DOHH2 (cell line): ENCODE measurements around the gene SKOR1.

ENCODE experiments used
- H3F3A ChIP-seq: fragments of 200-600 bp; sonication (generic), shearing (Covaris generic); 2 replicates; pipeline ENCODE4 v1.6.0; 2016; ENCODE audit warnings: antibody characterized with exemption, mild to moderate bottlenecking; ENCODE audit not compliant: control insufficient read depth, insufficient read depth
- H3K27ac ChIP-seq: fragments of 200-600 bp; sonication (generic); 2 replicates; pipeline ENCODE4 v1.5.1; 2014; ENCODE audit warnings: low read depth, mild to moderate bottlenecking, low read length, moderate library complexity
- H3K27me3 ChIP-seq: fragments of 200-600 bp; sonication (generic); 2 replicates; pipeline ENCODE4 v1.6.1; 2014; ENCODE audit warnings: mild to moderate bottlenecking, low read length, mixed read lengths; ENCODE audit not compliant: control insufficient read depth
- H3K36me3 ChIP-seq: fragments of 200-600 bp; sonication (generic); 2 replicates; pipeline ENCODE4 v1.6.1; 2014; ENCODE audit warnings: mild to moderate bottlenecking, low read length, moderate library complexity, mixed read lengths; ENCODE audit not compliant: control insufficient read depth
- H3K4me1 ChIP-seq: fragments of 200-600 bp; sonication (generic); 2 replicates; pipeline ENCODE4 v1.6.1; 2014; ENCODE audit warnings: mild to moderate bottlenecking, low read length, mixed read lengths; ENCODE audit not compliant: control insufficient read depth
- H3K4me2 ChIP-seq: fragments of 200-600 bp; sonication (generic); 2 replicates; pipeline ENCODE4 v1.6.0; 2014; ENCODE audit warnings: mild to moderate bottlenecking, low read length, moderate library complexity
- H3K4me3 ChIP-seq: fragments of 200-600 bp; sonication (generic); 2 replicates; pipeline ENCODE4 v1.5.1; 2014; ENCODE audit warnings: mild to moderate bottlenecking, low read length, mixed read lengths
- H3K79me2 ChIP-seq: fragments of 200-600 bp; sonication (generic); 2 replicates; pipeline ENCODE4 v1.6.1; 2014; ENCODE audit warnings: mild to moderate bottlenecking, low read length, mixed read lengths; ENCODE audit not compliant: control insufficient read depth
- H3K9me2 ChIP-seq: fragments of 200-600 bp; sonication (generic); replicated peaks from 2 replicates; pipeline ENCODE4 v1.6.1; 2014; ENCODE audit warnings: mild to moderate bottlenecking, low read length, mixed read lengths; ENCODE audit not compliant: control insufficient read depth
- H3K9me3 ChIP-seq: fragments of 200-600 bp; sonication (generic); 2 replicates; pipeline ENCODE4 v1.6.1; 2014; ENCODE audit warnings: antibody characterized with exemption, low read length, mixed read lengths; ENCODE audit not compliant: control insufficient read depth, insufficient read depth
- H4K20me1 ChIP-seq: fragments of 200-600 bp; sonication (generic); 2 replicates; pipeline ENCODE4 v1.6.0; 2014; ENCODE audit warnings: low read depth, mild to moderate bottlenecking, antibody characterized with exemption, low read length, moderate library complexity; ENCODE audit not compliant: control insufficient read depth, insufficient read depth
- EZH2phosphoT487 ChIP-seq: fragments of 200-600 bp; sonication (generic); IDR thresholded peaks from 2 replicates; pipeline ENCODE4 v1.6.1; 2017; ENCODE audit warnings: borderline replicate concordance, mild to moderate bottlenecking, antibody characterized with exemption, low read length, moderate library complexity, mixed read lengths
- TF ChIP-seq, protein P1 (sequence below): fragments of 200-600 bp; sonication (generic); IDR thresholded peaks from one replicate; pipeline ENCODE4 v1.5.1; 2014; ENCODE audit warnings: antibody characterized with exemption, mild to moderate bottlenecking, low read depth, low read length; ENCODE audit not compliant: poor library complexity, severe bottlenecking

The SKOR1 gene

GRCh38 chr15:67794832-67795574 lies 30.3 kb upstream of the SKOR1 start:
- H3K4me1 ChIP-seq, result peaks cover 21% of the 10 kb centered on the region
- H3K79me2 ChIP-seq, result no peaks in the 10 kb centered on the region
- no peak overlapping the region for H3K4me2 ChIP-seq
- H4K20me1 ChIP-seq, result no peaks in the 10 kb centered on the region
- H3K9me2 ChIP-seq, result no peaks in the 10 kb centered on the region
- peaks cover 4% of the 10 kb centered on the region for H3K9me3 ChIP-seq
- H3K27ac ChIP-seq, result no peak overlapping the region
- no peaks in the 10 kb centered on the region for H3K36me3 ChIP-seq
- TF ChIP-seq, protein P1, sequence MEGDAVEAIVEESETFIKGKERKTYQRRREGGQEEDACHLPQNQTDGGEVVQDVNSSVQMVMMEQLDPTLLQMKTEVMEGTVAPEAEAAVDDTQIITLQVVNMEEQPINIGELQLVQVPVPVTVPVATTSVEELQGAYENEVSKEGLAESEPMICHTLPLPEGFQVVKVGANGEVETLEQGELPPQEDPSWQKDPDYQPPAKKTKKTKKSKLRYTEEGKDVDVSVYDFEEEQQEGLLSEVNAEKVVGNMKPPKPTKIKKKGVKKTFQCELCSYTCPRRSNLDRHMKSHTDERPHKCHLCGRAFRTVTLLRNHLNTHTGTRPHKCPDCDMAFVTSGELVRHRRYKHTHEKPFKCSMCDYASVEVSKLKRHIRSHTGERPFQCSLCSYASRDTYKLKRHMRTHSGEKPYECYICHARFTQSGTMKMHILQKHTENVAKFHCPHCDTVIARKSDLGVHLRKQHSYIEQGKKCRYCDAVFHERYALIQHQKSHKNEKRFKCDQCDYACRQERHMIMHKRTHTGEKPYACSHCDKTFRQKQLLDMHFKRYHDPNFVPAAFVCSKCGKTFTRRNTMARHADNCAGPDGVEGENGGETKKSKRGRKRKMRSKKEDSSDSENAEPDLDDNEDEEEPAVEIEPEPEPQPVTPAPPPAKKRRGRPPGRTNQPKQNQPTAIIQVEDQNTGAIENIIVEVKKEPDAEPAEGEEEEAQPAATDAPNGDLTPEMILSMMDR, result no peak
- no peak for TF ChIP-seq EZH2phosphoT487
- no peak overlapping the region for H3K4me3 ChIP-seq
- H3F3A ChIP-seq, result no peaks in the 10 kb centered on the region
- no peaks in the 10 kb centered on the region for H3K27me3 ChIP-seq

- Histone ChIP-seq H3K4me3 (no peak overlapping the region), H3K4me1 (peaks cover 20% of the 10 kb centered on the region), H3K9me2 (no peaks in the 10 kb centered on the region), H3K27me3 (no peaks in the 10 kb centered on the region), H3K27ac (no peak overlapping the region), H3K9me3 (peaks cover 4% of the 10 kb centered on the region), H3K79me2 (no peaks in the 10 kb centered on the region), H3K36me3 (no peaks in the 10 kb centered on the region), H3F3A (no peaks in the 10 kb centered on the region), H4K20me1 (no peaks in the 10 kb centered on the region), H3K4me2 (no peak overlapping the region)
- TF ChIP-seq EZH2phosphoT487, result no peak
- TF ChIP-seq, protein P1, result no peak
Measured at GRCh38 chr15:67796196-67797127, 28.8 kb upstream of the SKOR1 start.

DNA sequence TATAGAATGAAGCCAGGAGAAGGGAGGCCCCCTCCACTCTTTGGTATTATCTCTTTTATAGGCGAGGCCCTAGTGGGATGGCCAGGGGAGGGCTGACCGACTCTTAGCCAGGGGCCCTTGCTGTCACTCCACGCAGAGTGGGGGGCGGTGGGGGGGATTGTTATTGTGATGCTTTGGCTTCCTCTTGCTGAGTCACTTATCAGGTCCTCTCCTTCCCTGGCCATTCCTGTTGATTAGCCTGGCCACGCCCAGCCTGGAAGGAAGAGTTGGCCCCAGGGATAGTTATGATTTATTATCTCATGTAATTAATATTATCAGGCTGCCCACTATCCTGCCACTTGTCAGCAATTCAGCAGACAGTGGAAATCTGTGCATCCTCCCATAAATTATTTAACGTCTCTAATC lies 25.5 kb upstream of the SKOR1 start:
- Histone ChIP-seq H3K27ac (no peak overlapping the region), H3K4me1 (peaks cover 14% of the 10 kb centered on the region), H3K9me3 (peaks cover 4% of the 10 kb centered on the region), H3K36me3 (no peaks in the 10 kb centered on the region), H3K4me3 (no peak overlapping the region), H3K27me3 (no peaks in the 10 kb centered on the region), H3K4me2 (no peak overlapping the region), H4K20me1 (no peaks in the 10 kb centered on the region), H3F3A (no peaks in the 10 kb centered on the region), H3K9me2 (no peaks in the 10 kb centered on the region), H3K79me2 (no peaks in the 10 kb centered on the region)
- TF ChIP-seq EZH2phosphoT487, result no peak
- TF ChIP-seq, protein P1, result no peak
